Mesenchymal stem cell (in vitro differentiated cells and primary cell): Measurements from ENCODE around the gene TFF2.
A peak's percentile ranks its signal among the peaks of the same experiment; 100 is the strongest.

Source experiments
- DNase-seq: peaks from one replicate; pipeline ENCODE4 v3.0.0-alpha.2; 2013
- H2AFZ ChIP-seq: one replicate; pipeline ENCODE4 v1.6.1; 2013; ENCODE audit warnings: low read depth, mild to moderate bottlenecking, control low read depth, inconsistent platforms, low read length, moderate library complexity
- H2AK5ac ChIP-seq: 2 replicates; pipeline ENCODE4 v1.6.1; 2013; ENCODE audit warnings: low read length, moderate library complexity, mild to moderate bottlenecking, inconsistent platforms; ENCODE audit not compliant: severe bottlenecking
- H2BK120ac ChIP-seq: one replicate; pipeline ENCODE4 v1.6.1; 2013; ENCODE audit warnings: low read depth, mild to moderate bottlenecking, inconsistent platforms, low read length, moderate library complexity
- H2BK12ac ChIP-seq, 2 experiments: one replicate each; pipeline ENCODE4 v1.6.1; 2013; ENCODE audit warnings: inconsistent platforms in 2 of 2, low read length in 2 of 2, mild to moderate bottlenecking in 2 of 2, moderate library complexity in 2 of 2, control low read depth in 1 of 2
- H2BK15ac ChIP-seq: one replicate; pipeline ENCODE4 v1.6.1; 2013; ENCODE audit warnings: mild to moderate bottlenecking, low read depth, inconsistent platforms; ENCODE audit not compliant: poor library complexity, severe bottlenecking
- H2BK5ac ChIP-seq: 2 replicates; pipeline ENCODE4 v1.6.1; 2013; ENCODE audit warnings: low read depth, mild to moderate bottlenecking, low read length, control low read depth, inconsistent platforms; ENCODE audit not compliant: poor library complexity, severe bottlenecking
- H3K14ac ChIP-seq, 2 experiments: one replicate each; pipeline ENCODE4 v1.6.1; 2013; ENCODE audit warnings: inconsistent platforms in 2 of 2, low read length in 2 of 2, control low read depth in 1 of 2, mild to moderate bottlenecking in 1 of 2, moderate library complexity in 1 of 2
- H3K18ac ChIP-seq, 2 experiments: one replicate each; pipeline ENCODE4 v1.6.1; 2013; ENCODE audit warnings: inconsistent platforms in 2 of 2, low read length in 2 of 2, control low read depth in 1 of 2, low read depth in 1 of 2, mild to moderate bottlenecking in 1 of 2
- H3K23ac ChIP-seq, 2 experiments: one replicate each; pipeline ENCODE4 v1.6.1; 2013; ENCODE audit warnings: inconsistent platforms in 2 of 2, low read length in 2 of 2, mild to moderate bottlenecking in 2 of 2, moderate library complexity in 2 of 2, control low read depth in 1 of 2
- H3K27ac ChIP-seq: 2 replicates; pipeline ENCODE4 v1.5.1; 2013; ENCODE audit warnings: mild to moderate bottlenecking, moderate library complexity, low read length, control low read depth, inconsistent platforms; ENCODE audit not compliant: poor library complexity, severe bottlenecking
- H3K27me3 ChIP-seq, 2 experiments: 2 replicates each; pipeline versions ENCODE4 v1.6.1 to v1.7.0; 2013; ENCODE audit warnings: low read length in 2 of 2, mild to moderate bottlenecking in 2 of 2, moderate library complexity in 2 of 2, control low read depth in 1 of 2, inconsistent platforms in 1 of 2; ENCODE audit not compliant: control insufficient read depth in 1 of 2, insufficient read depth in 1 of 2
- H3K36me3 ChIP-seq, 2 experiments: 2 replicates each; pipeline versions ENCODE4 v1.6.1 to v1.7.0; 2013; ENCODE audit warnings: low read length in 2 of 2, control low read depth in 1 of 2, inconsistent platforms in 1 of 2, low read depth in 1 of 2, mild to moderate bottlenecking in 1 of 2; ENCODE audit not compliant: insufficient read depth in 2 of 2, control insufficient read depth in 1 of 2
- H3K4ac ChIP-seq, 2 experiments: one replicate each; pipeline ENCODE4 v1.6.1; 2013; ENCODE audit warnings: inconsistent platforms in 2 of 2, low read length in 2 of 2, mild to moderate bottlenecking in 2 of 2, moderate library complexity in 2 of 2, control low read depth in 1 of 2, low read depth in 1 of 2
- H3K4me1 ChIP-seq: 2 replicates; pipeline ENCODE4 v1.6.1; 2013; ENCODE audit warnings: low read depth, low read length, control low read depth; ENCODE audit not compliant: control insufficient read depth, insufficient read depth
- H3K4me2 ChIP-seq: 2 replicates; pipeline ENCODE4 v1.6.1; 2013; ENCODE audit warnings: low read length, mild to moderate bottlenecking, inconsistent platforms; ENCODE audit not compliant: poor library complexity, severe bottlenecking
- H3K4me3 ChIP-seq, 2 experiments: 2 replicates each; pipeline versions ENCODE4 v1.5.1 to v1.7.0; 2013; ENCODE audit warnings: low read length in 2 of 2, mild to moderate bottlenecking in 2 of 2, control low read depth in 1 of 2, low read depth in 1 of 2; ENCODE audit not compliant: insufficient read depth in 1 of 2
- H3K79me1 ChIP-seq: replicated peaks from 2 replicates; pipeline ENCODE4 v1.6.1; 2013; ENCODE audit warnings: mild to moderate bottlenecking, control low read depth, low read length, inconsistent platforms; ENCODE audit not compliant: poor library complexity, severe bottlenecking
- H3K9ac ChIP-seq: 2 replicates; pipeline ENCODE4 v1.7.0; 2013; ENCODE audit warnings: mild to moderate bottlenecking, low read length, moderate library complexity
- H3K9me3 ChIP-seq: 2 replicates; pipeline ENCODE4 v1.7.0; 2013; ENCODE audit warnings: mild to moderate bottlenecking, low read length; ENCODE audit not compliant: control insufficient read depth
- H4K8ac ChIP-seq: one replicate; pipeline ENCODE4 v1.6.1; 2013; ENCODE audit warnings: inconsistent platforms, mild to moderate bottlenecking, low read length, moderate library complexity
- H4K91ac ChIP-seq: one replicate; pipeline ENCODE4 v1.6.1; 2013; ENCODE audit warnings: mild to moderate bottlenecking, low read length, inconsistent platforms
- WGBS: methylation state at CpG from one replicate; pipeline ENCODE4 v1.1.7; 2013; ENCODE audit warnings: mixed read lengths; 5-methylcytosine and 5-hydroxymethylcytosine counted together

Gene TFF2

DNA sequence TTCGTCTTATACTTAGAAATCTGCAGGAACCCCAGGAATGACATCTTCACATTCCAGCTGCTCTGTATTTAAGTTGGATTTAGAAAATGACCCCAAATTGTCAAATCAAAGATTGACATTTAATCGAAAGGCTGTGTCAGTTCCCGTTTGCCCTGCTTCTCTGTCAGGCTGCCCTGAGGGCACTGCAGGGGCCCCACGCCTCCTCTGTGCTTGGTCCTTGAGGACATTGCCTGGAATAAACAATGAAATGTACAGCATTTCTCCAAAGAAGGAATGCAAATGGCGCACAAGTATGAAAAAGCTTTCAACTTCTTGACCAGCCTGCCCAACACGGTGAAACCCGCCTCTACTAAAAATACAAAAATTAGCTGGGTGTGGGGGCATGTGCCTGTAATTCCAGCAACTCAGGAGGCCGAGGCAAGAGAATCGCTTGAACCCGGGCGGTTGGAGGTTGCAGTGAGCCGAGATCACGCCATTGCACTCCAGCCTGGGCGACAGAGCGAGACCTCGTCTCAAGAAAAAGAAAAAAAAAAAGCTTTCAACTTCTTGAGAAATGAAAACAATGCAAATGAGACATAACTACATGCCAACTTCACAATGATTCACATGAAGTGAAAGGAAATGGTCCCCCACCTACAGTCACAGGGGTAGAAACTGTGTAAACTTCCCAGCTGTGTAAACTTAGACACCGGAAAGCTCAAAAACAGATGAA is 42.1 kb upstream of the TFF2 start:
- H3K18ac ChIP-seq: no peak overlapping the region
- 87% methylated on average over 17 of the region's 17 CpGs for WGBS
- H2AK5ac ChIP-seq: no peak overlapping the region
- H3K4me2 ChIP-seq: no peak overlapping the region
- no peak for DNase-seq
- H3K14ac ChIP-seq: no peak overlapping the region
- no peak overlapping the region for H4K8ac ChIP-seq
- no peak overlapping the region for H3K4ac ChIP-seq
- H2BK5ac ChIP-seq: no peak overlapping the region
- peaks cover 0 to 61% of the 10 kb centered on the region in 2 experiments for H3K27me3 ChIP-seq
- H3K4me1 ChIP-seq: peaks cover 16% of the 10 kb centered on the region
- H3K27ac ChIP-seq: peak overlapping the region; percentile 18
- H2BK120ac ChIP-seq: no peak overlapping the region
- no peaks in the 10 kb centered on the region for H3K36me3 ChIP-seq
- no peak overlapping the region for H2AFZ ChIP-seq
- H2BK15ac ChIP-seq: no peak overlapping the region
- H3K9ac ChIP-seq: no peak overlapping the region
- no peaks in the 10 kb centered on the region for H3K79me1 ChIP-seq
- H3K23ac ChIP-seq: no peak overlapping the region
- H3K4me3 ChIP-seq: no peak overlapping the region
- no peaks in the 10 kb centered on the region for H3K9me3 ChIP-seq
- no peak overlapping the region for H4K91ac ChIP-seq
- no peak overlapping the region for H2BK12ac ChIP-seq

GRCh38 chr21:42391297-42391696 is 40.5 kb upstream of the TFF2 start:
- Histone ChIP-seq H3K4me2 (no peak overlapping the region), H2BK5ac (no peak overlapping the region), H2BK12ac (no peak overlapping the region), H3K14ac (no peak overlapping the region), H3K79me1 (no peaks in the 10 kb centered on the region), H3K4me3 (no peak overlapping the region), H2AFZ (no peak overlapping the region), H2BK120ac (no peak overlapping the region), H3K36me3 (no peaks in the 10 kb centered on the region), H3K23ac (no peak overlapping the region), H3K9me3 (no peaks in the 10 kb centered on the region), H3K27ac (no peak overlapping the region), H3K18ac (no peak overlapping the region), H2AK5ac (peak overlapping the region; percentile 61), H4K91ac (no peak overlapping the region), H3K4ac (no peak overlapping the region), H2BK15ac (no peak overlapping the region), H3K4me1 (peaks cover 24% of the 10 kb centered on the region), H3K27me3 (peaks cover 0 to 65% of the 10 kb centered on the region in 2 experiments), H3K9ac (no peak overlapping the region), H4K8ac (no peak overlapping the region)
- no peak for DNase-seq
- 77% methylated on average over 5 of the region's 5 CpGs for WGBS

- H3K27ac ChIP-seq: no peak overlapping the region
- H3K4me3 ChIP-seq: no peak overlapping the region
- H2AK5ac ChIP-seq: no peak overlapping the region
- no peak overlapping the region for H3K23ac ChIP-seq
- peaks cover 0 to 62% of the 10 kb centered on the region in 2 experiments for H3K27me3 ChIP-seq
- peaks cover 25% of the 10 kb centered on the region for H3K4me1 ChIP-seq
- H2BK15ac ChIP-seq: no peak overlapping the region
- no peak overlapping the region for H2AFZ ChIP-seq
- H2BK5ac ChIP-seq: no peak overlapping the region
- H3K9ac ChIP-seq: no peak overlapping the region
- no peaks in the 10 kb centered on the region for H3K79me1 ChIP-seq
- no peak overlapping the region for H3K4ac ChIP-seq
- no peak overlapping the region for H3K18ac ChIP-seq
- no peak overlapping the region for H3K14ac ChIP-seq
- no peak for DNase-seq
- no peak overlapping the region for H3K4me2 ChIP-seq
- H3K36me3 ChIP-seq: no peaks in the 10 kb centered on the region
- H4K8ac ChIP-seq: no peak overlapping the region
- no peaks in the 10 kb centered on the region for H3K9me3 ChIP-seq
- H2BK120ac ChIP-seq: no peak overlapping the region
- no peak overlapping the region for H2BK12ac ChIP-seq
- 67% methylated on average over 1 of the region's 2 CpGs for WGBS
- H4K91ac ChIP-seq: no peak overlapping the region
Measured at GRCh38 chr21:42390696-42391095, 39.9 kb upstream of the TFF2 start.

GRCh38 chr21:42390193-42390592 is 39.4 kb upstream of the TFF2 start:
- Histone ChIP-seq H2BK15ac (no peak overlapping the region), H2BK5ac (no peak overlapping the region), H3K27ac (no peak overlapping the region), H3K36me3 (no peaks in the 10 kb centered on the region), H3K4me1 (peaks cover 27% of the 10 kb centered on the region), H2AK5ac (no peak overlapping the region), H3K4me3 (no peak overlapping the region), H3K18ac (no peak overlapping the region), H3K9me3 (no peaks in the 10 kb centered on the region), H2BK12ac (no peak overlapping the region), H4K8ac (no peak overlapping the region), H3K79me1 (no peaks in the 10 kb centered on the region), H2BK120ac (no peak overlapping the region), H2AFZ (no peak overlapping the region), H3K23ac (no peak overlapping the region), H3K14ac (no peak overlapping the region), H3K27me3 (peaks cover 0 to 61% of the 10 kb centered on the region in 2 experiments), H3K4me2 (no peak overlapping the region), H4K91ac (no peak overlapping the region), H3K9ac (no peak overlapping the region), H3K4ac (no peak overlapping the region)
- DNase-seq: no peak
- WGBS: 65% methylated on average over 5 of the region's 5 CpGs
